ENCODE measurements around the gene TTN. TPM values are rescaled to one million over a fixed set of nuclear protein-coding genes. Genes with fewer than 3 reads are reported as not detected.

The TTN gene
- total RNA-seq, 1 donor, result under 0.01 TPM

DNA sequence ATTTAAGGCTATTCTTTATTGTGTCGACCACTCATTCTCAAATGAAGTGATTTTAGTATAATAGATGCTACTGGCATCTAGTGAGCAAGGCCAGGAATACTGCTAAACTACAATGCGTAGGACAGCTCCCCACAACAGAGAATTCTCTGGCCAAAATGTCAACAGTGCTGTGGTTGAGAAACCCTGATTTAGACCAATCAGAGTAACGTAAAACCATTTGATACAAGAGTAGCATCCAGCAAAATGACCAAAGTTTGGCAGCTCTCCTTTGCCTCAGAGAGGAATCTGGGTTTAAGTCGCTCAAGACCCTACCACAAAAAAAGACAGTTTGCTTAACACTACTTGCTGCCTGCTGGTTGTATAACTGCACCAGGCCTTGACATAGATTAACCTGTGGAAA lies 37.0 kb upstream of the TTN start:
- TF ChIP-seq CTCF (IDR thresholded peaks at IDR 0.05; ENCODE audit: insufficient read depth, low read depth, low read length), result no peak
- H3K4me3 ChIP-seq (ENCODE audit: low read depth, low read length), result no peak overlapping the region
- no peak for DNase-seq (ENCODE audit: low read depth)

GRCh38 chr2:178843697-178844096 lies 36.5 kb upstream of the TTN start:
- no peak for DNase-seq (ENCODE audit: low read depth)
- H3K4me3 ChIP-seq (ENCODE audit: low read depth, low read length), result no peak overlapping the region
- no peak for TF ChIP-seq CTCF (IDR thresholded peaks at IDR 0.05; ENCODE audit: insufficient read depth, low read depth, low read length)

DNA sequence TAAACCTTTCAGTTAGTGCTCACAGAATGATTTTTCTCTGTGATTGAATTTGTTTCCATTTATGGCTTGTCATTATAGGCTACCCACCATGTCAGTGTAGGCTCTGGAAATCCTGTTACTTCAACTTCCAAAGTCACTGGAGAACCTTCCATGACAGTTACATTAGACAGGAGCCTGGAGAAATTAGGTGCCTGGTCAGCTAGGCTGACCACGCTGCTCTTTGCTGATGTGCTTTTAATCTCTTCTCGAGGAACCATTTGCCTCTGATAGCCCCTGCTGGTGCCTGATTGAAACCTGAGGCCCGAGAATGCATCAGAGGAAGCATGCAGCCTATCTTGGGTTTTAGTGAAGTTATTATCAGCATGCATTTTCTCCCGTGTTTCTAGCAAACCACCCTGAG lies 29.6 kb upstream of the TTN start:
- no peak overlapping the region for H3K4me3 ChIP-seq (ENCODE audit: low read depth, low read length)
- no peak for DNase-seq (ENCODE audit: low read depth)
- no peak for TF ChIP-seq CTCF (IDR thresholded peaks at IDR 0.05; ENCODE audit: insufficient read depth, low read depth, low read length)

DNA sequence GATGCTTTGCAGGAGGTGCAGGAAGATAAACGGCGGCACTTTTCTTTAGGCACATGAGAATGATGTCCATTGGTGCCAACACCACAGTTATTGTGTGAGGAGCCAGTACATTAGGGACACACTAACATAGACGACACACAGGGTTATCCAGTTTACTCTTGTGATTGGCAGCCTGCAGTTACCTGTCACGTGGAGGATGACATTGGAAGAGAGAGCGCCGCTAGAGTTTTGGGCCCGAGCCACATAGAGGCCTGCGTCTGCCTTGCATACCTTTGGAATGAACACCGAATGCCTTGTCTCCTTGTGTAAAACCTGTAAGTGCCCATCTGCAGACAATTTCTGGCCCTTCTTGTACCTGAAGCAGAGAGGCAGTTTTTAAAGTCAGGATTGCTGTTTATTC lies 26.9 kb upstream of the TTN start:
- no peak overlapping the region for H3K4me3 ChIP-seq (ENCODE audit: low read depth, low read length)
- DNase-seq (ENCODE audit: low read depth), result no peak
- TF ChIP-seq CTCF (IDR thresholded peaks at IDR 0.05; ENCODE audit: insufficient read depth, low read depth, low read length), result no peak

DNA sequence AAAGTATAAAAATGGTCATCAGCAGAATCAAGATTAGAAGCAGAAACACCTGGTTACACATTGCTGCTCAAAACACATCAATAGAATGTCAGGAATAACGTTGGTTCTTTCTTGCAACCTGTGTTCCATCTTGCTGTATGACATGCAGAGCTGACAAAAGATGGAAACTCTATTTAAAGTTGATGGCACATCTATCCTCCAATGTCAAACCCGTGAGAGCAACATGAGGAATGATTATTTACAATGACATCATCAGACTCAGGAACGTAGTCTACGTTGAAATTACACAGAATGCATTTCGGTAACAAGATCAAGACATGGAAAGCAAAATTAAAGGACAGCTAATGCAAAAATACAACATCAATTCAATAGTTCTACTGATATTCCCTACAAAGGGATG lies 26.2 kb upstream of the TTN start:
- no peak for DNase-seq (ENCODE audit: low read depth)
- no peak for TF ChIP-seq CTCF (IDR thresholded peaks at IDR 0.05; ENCODE audit: insufficient read depth, low read depth, low read length)
- H3K4me3 ChIP-seq (ENCODE audit: low read depth, low read length), result no peak overlapping the region

GRCh38 chr2:178830451-178830850 lies 23.2 kb upstream of the TTN start:
- no peak overlapping the region for H3K4me3 ChIP-seq (ENCODE audit: low read depth, low read length)
- DNase-seq (ENCODE audit: low read depth), result no peak
- TF ChIP-seq CTCF (IDR thresholded peaks at IDR 0.05; ENCODE audit: insufficient read depth, low read depth, low read length), result no peak

DNA sequence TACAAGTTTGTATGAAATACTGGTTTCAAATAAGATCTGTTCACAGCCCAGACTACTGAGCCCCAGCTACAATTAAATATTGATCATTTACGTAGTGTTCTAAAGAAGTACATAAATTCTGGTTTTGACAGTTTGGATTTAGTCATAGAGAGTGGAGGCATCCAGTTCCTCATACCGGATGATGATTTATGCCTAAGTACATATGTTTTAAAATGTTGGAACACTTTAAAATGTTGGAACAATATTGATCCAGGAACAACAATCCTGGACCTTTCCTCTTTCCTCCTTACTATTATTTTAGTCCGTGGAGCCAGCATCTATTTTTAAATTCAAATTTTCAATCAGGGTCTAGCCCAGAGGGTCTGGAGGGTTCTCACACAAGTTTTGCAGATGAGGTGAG lies 22.8 kb upstream of the TTN start:
- DNase-seq (ENCODE audit: low read depth), result no peak
- no peak overlapping the region for H3K4me3 ChIP-seq (ENCODE audit: low read depth, low read length)

More for the DNA sequence above, 22.8 kb upstream of the TTN start:
- no peak for TF ChIP-seq CTCF (IDR thresholded peaks at IDR 0.05; ENCODE audit: insufficient read depth, low read depth, low read length)

Data from fibroblast of villous mesenchyme (primary cell).